ENCODE data around the gene TYRO3. TPM values are rescaled to one million over a fixed set of nuclear protein-coding genes. Genes with fewer than 3 reads are reported as not detected.
A peak's percentile ranks its signal among the peaks of the same experiment; 100 is the strongest.

TYRO3 gene
- total RNA-seq (100 to 1,000 TPM in 5 of 7 donors, 10 to 100 TPM in 2; 43.1 to 265 (median 135) TPM), polyA plus RNA-seq (10 to 100 TPM; 37.7 to 78.7 TPM)
- long read RNA-seq, donor 1, full-length matches to known transcripts, result 54 of 210 reads
- long read RNA-seq, donor 1, partial matches to known transcripts, result 116 of 210 reads
- long read RNA-seq, donor 1, other reads (novel, unspliced or antisense), result 40 of 210 reads
- long read RNA-seq, donor 2, full-length matches to known transcripts, result 29 of 29 reads
- long read RNA-seq, donor 2, partial matches to known transcripts, result 0 of 29 reads
- long read RNA-seq, donor 2, other reads (novel, unspliced or antisense), result 0 of 29 reads
- long read RNA-seq, donor 3, full-length matches to known transcripts, result 544 of 796 reads
- long read RNA-seq, donor 3, partial matches to known transcripts, result 134 of 796 reads
- long read RNA-seq, donor 3, other reads (novel, unspliced or antisense), result 118 of 796 reads

DNA sequence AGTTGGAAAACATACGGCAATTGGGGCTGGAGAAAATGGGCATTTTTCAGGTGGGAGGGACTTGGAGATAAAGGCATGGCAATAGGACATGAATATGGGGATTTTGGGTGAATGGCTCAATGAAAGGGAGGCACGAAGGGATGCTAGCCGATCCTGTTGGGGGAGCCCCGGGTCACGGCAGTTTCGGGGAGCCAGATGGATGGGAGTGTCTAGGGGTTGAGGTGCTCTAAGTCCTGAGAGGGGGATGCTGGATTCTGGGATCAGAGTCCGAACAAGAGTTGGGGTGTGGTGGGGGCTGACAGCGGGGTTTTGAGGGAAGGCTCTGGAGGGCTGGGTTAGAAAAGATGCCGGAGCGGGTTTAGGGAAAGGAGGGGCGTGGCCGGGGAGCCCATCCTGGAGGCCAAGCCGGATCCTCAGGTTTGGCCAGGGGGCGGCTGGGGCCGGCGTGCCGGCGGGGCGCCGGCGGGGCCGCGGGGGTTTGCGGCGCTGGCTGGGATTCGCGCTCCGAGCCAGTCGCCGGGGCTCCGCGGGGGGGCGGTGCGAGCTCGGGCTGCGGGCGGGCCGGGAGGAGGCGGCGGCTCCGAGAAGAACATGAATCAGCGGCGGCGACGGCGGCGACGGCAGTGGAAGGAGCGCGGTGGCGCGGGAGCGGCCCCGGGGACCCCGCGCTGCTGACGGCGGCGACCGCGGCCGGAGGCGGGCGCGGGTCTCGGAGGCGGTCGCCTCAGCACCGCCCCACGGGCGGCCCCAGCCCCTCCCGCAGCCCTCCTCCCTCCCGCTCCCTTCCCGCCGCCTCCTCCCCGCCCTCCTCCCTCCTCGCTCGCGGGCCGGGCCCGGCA lies at the start of gene TYRO3:
TYRO3 (plus strand) TSS at position 813 of the 839 bp plus-strand sequence. CDS start 46 bp downstream, outside the sequence.
- Histone ChIP-seq H3K4me1 (ENCODE audit: insufficient read depth) (peaks cover 27% of the 10 kb centered on the region), H3K36me3 (no peaks in the 10 kb centered on the region), H3K27me3 (no peaks in the 10 kb centered on the region), H3K27ac (peak within 1 kb of the TSS; percentile 78 to 83), H3K4me3 (peak within 1 kb of the TSS; percentile 47), H3K9me3 (no peaks in the 10 kb centered on the region)
- peak; percentile 75 to 83 (median 78) for DNase-seq
- intact Hi-C loops (cut with DNase I), result loop anchor here (5.0 to 10.0 kb wide), 5 partner anchors 44 to 346 kb away; partner anchors contain the start of gene MGA (in 1 of the 4)
- WGBS, 3 donors, result 1 to 2% (median 2%) methylated on average over 41 to 81 of the region's 81 CpGs
- TF ChIP-seq CTCF (IDR thresholded peaks at IDR 0.05) (no peak), POLR2A (IDR thresholded peaks at IDR 0.05) (peak; percentile 36), EP300 (IDR thresholded peaks at IDR 0.05) (no peak)

GRCh38 chr15:41510728-41511127 lies 48.3 kb upstream of the TYRO3 start:
- DNase-seq, result no peak
- WGBS, 3 donors, result 76 to 84% (median 82%) methylated on average over 7 of the region's 7 CpGs
- Histone ChIP-seq H3K36me3 (no peaks in the 10 kb centered on the region), H3K9me3 (no peaks in the 10 kb centered on the region), H3K27me3 (no peaks in the 10 kb centered on the region), H3K4me3 (no peak overlapping the region), H3K27ac (no peak overlapping the region), H3K4me1 (ENCODE audit: insufficient read depth) (peaks cover 20% of the 10 kb centered on the region)
- TF ChIP-seq EP300 (IDR thresholded peaks at IDR 0.05) (no peak), POLR2A (IDR thresholded peaks at IDR 0.05) (no peak), CTCF (IDR thresholded peaks at IDR 0.05) (no peak)
- intact Hi-C loops (cut with DNase I), result no loop called here

GRCh38 chr15:41511331-41511898 lies 47.6 kb upstream of the TYRO3 start:
- Histone ChIP-seq H3K4me3 (no peak overlapping the region), H3K9me3 (no peaks in the 10 kb centered on the region), H3K27me3 (no peaks in the 10 kb centered on the region), H3K4me1 (ENCODE audit: insufficient read depth) (peaks cover 20% of the 10 kb centered on the region), H3K36me3 (no peaks in the 10 kb centered on the region), H3K27ac (no peak overlapping the region)
- TF ChIP-seq POLR2A (IDR thresholded peaks at IDR 0.05), result no peak
- TF ChIP-seq EP300 (IDR thresholded peaks at IDR 0.05), result no peak
- no peak for TF ChIP-seq CTCF (IDR thresholded peaks at IDR 0.05)
- WGBS, 3 donors, result 9 to 15% (median 10%) methylated on average over 32 to 56 of the region's 56 CpGs
- no peak for DNase-seq
- intact Hi-C loops (cut with DNase I), result no loop called here

DNA sequence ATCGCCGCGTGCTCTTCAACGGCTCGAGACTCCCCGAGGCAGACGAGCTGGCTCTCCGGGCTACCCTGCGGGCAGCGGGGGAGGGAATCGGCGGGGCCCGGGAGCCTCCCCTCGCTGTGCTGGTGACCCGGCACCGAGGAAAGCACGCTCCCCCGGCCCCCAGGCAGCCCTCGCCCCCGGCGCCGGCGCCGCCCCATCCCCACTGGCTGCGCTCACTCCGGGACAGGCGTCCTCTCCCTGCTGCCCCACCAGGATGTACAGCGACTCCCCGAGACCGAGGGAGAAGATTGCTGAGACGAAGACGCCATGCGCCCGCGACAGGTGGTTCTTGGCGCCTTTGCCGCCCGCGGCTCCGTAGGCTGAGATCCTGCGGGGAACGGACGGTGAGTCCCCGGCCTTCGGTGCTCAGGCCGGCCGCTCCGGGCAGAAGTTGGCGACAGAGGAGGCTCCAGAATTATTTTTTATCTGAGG lies 47.1 kb upstream of the TYRO3 start:
- no peaks in the 10 kb centered on the region for H3K27me3 ChIP-seq
- no peak overlapping the region for H3K4me3 ChIP-seq
- intact Hi-C loops (cut with DNase I), result no loop called here
- 1 to 2% (median 2%) methylated on average over 38 to 49 of the region's 49 CpGs for WGBS, 3 donors
- TF ChIP-seq EP300 (IDR thresholded peaks at IDR 0.05) (no peak), CTCF (IDR thresholded peaks at IDR 0.05) (no peak), POLR2A (IDR thresholded peaks at IDR 0.05) (no peak)
- DNase-seq, result no peak
- no peak overlapping the region for H3K27ac ChIP-seq
- peaks cover 20% of the 10 kb centered on the region for H3K4me1 ChIP-seq (ENCODE audit: insufficient read depth)
- H3K36me3 ChIP-seq, result no peaks in the 10 kb centered on the region
- no peaks in the 10 kb centered on the region for H3K9me3 ChIP-seq
